Gastroesophageal sphincter (tissue), 3 donors: ENCODE measurements around the gene LIPN.

Experiments used
- CTCF ChIP-seq, 4 experiments: fragments of 200-600 bp in 2 of 4; fragments of 450-650 bp in 2 of 4; sonication (generic) in 1 of 4; IDR thresholded peaks; one replicate each; pipeline ENCODE4 v1.5.1; 2017 to 2019; ENCODE audit warnings: antibody characterized with exemption in 4 of 4, mild to moderate bottlenecking in 2 of 4, moderate library complexity in 2 of 4
- POLR2AphosphoS5 ChIP-seq: sonication (generic); formaldehyde crosslinking; IDR thresholded peaks from one replicate; pipeline ENCODE4 v1.6.1; 2017; ENCODE audit warnings: antibody characterized with exemption

GRCh38 chr10:88805924-88806323 is 46.1 kb downstream of the LIPN start:
- TF ChIP-seq POLR2AphosphoS5 (no peak), CTCF (IDR thresholded peaks at IDR 0.05) (no peak)
